ENCODE results near the gene CCR5.

Gene CCR5

DNA sequence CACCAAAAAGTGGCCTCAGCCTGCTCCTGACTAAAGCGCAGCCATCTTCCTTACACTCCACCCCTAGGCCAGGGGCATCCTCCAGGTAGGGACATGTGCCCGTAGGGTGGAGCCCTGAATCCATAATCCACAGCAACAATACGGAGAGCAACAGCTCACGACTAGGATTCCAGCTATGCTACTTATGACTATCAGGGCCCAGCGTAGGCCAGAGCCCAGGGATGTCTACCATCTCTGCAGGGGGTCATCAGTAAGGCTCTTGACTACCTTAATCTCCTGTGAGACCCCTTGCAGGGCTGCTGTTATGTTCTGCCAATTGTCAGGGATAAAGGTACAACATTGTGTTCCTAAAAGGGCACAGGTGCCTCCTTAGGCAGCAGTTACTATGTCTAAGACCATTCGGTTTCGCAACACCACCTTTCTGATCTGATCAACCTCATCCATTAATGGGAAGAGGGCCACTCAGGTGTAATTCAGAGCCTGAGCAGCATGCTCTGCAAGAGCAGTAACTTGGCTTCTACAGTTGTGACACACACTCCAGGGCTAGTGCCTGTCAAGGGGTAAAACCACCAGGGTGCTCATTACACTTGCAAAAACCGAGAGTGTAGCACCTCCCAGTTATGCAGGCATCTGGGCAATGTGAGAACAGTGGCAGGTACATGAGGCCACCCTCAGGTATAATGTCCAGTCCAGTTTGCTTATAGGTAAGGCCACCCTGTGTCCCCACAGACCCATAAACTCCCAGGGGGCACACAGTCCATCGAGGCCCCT, 47.3 kb downstream of the CCR5 start:
- no peaks in the 10 kb centered on the region for H3K36me3 ChIP-seq (ENCODE audit: insufficient read depth, low read length)
- no peak overlapping the region for H2AFZ ChIP-seq (ENCODE audit: low read length)
- TF ChIP-seq EZH2phosphoT487 (IDR thresholded peaks at IDR 0.05; ENCODE audit: borderline replicate concordance): no peak
- no peak for TF ChIP-seq CTCF (conservative IDR thresholded peaks at IDR 0.05; ENCODE audit: low read length)
- no peak overlapping the region for H3K9ac ChIP-seq (ENCODE audit: low read depth, low read length, poor library complexity, severe bottlenecking)
- no peaks in the 10 kb centered on the region for H4K20me1 ChIP-seq (ENCODE audit: insufficient read depth, low read length, poor library complexity, severe bottlenecking)
- H3K4me2 ChIP-seq (ENCODE audit: low read depth, low read length, poor library complexity, severe bottlenecking): no peak overlapping the region
- H3K9me2 ChIP-seq (replicated peaks; ENCODE audit: low read depth, low read length): no peaks in the 10 kb centered on the region
- no peaks in the 10 kb centered on the region for H3F3A ChIP-seq (ENCODE audit: low read depth)
- peaks cover 10% of the 10 kb centered on the region for H3K4me1 ChIP-seq (ENCODE audit: insufficient read depth, low read length, poor library complexity, severe bottlenecking)
- H3K27me3 ChIP-seq (ENCODE audit: insufficient read depth, low read length, poor library complexity, severe bottlenecking): no peaks in the 10 kb centered on the region
- H3K4me3 ChIP-seq (ENCODE audit: low read length, poor library complexity, severe bottlenecking): no peak overlapping the region
- H3K79me2 ChIP-seq (ENCODE audit: insufficient read depth, low read length): no peaks in the 10 kb centered on the region
- no peaks in the 10 kb centered on the region for H3K9me3 ChIP-seq (ENCODE audit: insufficient read depth, low read depth, low read length)

- H3K27me3 ChIP-seq (ENCODE audit: insufficient read depth, low read length, poor library complexity, severe bottlenecking): no peaks in the 10 kb centered on the region
- H3K36me3 ChIP-seq (ENCODE audit: insufficient read depth, low read length): no peaks in the 10 kb centered on the region
- H3K9ac ChIP-seq (ENCODE audit: low read depth, low read length, poor library complexity, severe bottlenecking): no peak overlapping the region
- no peak overlapping the region for H3K4me2 ChIP-seq (ENCODE audit: low read depth, low read length, poor library complexity, severe bottlenecking)
- no peak for TF ChIP-seq CTCF (conservative IDR thresholded peaks at IDR 0.05; ENCODE audit: low read length)
- no peak for TF ChIP-seq EZH2phosphoT487 (IDR thresholded peaks at IDR 0.05; ENCODE audit: borderline replicate concordance)
- H3K9me2 ChIP-seq (replicated peaks; ENCODE audit: low read depth, low read length): no peaks in the 10 kb centered on the region
- H4K20me1 ChIP-seq (ENCODE audit: insufficient read depth, low read length, poor library complexity, severe bottlenecking): no peaks in the 10 kb centered on the region
- H3K4me3 ChIP-seq (ENCODE audit: low read length, poor library complexity, severe bottlenecking): no peak overlapping the region
- H3F3A ChIP-seq (ENCODE audit: low read depth): no peaks in the 10 kb centered on the region
- no peaks in the 10 kb centered on the region for H3K9me3 ChIP-seq (ENCODE audit: insufficient read depth, low read depth, low read length)
- no peaks in the 10 kb centered on the region for H3K79me2 ChIP-seq (ENCODE audit: insufficient read depth, low read length)
- peaks cover 13% of the 10 kb centered on the region for H3K4me1 ChIP-seq (ENCODE audit: insufficient read depth, low read length, poor library complexity, severe bottlenecking)
- no peak overlapping the region for H2AFZ ChIP-seq (ENCODE audit: low read length)
These were observed 49.1 kb downstream of the CCR5 start for GRCh38 chr3:46419816-46420215.

DNA sequence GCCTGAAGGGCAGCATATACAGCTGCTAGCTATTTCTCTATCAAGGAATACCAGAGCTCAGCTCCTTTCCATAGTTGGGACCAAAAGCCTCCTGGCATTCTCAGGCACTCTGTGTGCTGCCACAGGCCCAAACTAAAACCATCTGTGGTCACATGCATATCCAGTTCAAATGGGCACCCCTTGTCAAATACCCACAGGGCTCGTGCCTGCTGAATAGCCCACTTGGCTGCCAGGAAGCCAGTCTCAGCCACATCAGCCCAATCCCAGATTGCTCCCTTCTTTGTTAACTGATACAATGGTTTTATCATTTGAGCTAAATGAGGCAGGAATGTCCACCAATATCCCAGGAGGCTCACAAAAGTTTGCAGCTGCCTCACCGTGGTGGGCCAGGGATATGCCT, 50.2 kb downstream of the CCR5 start:
- no peak overlapping the region for H3K9ac ChIP-seq (ENCODE audit: low read depth, low read length, poor library complexity, severe bottlenecking)
- H2AFZ ChIP-seq (ENCODE audit: low read length): no peak overlapping the region
- no peaks in the 10 kb centered on the region for H3K9me2 ChIP-seq (replicated peaks; ENCODE audit: low read depth, low read length)
- H3K4me1 ChIP-seq (ENCODE audit: insufficient read depth, low read length, poor library complexity, severe bottlenecking): peaks cover 17% of the 10 kb centered on the region
- H3K27me3 ChIP-seq (ENCODE audit: insufficient read depth, low read length, poor library complexity, severe bottlenecking): no peaks in the 10 kb centered on the region
- no peaks in the 10 kb centered on the region for H4K20me1 ChIP-seq (ENCODE audit: insufficient read depth, low read length, poor library complexity, severe bottlenecking)
- H3K79me2 ChIP-seq (ENCODE audit: insufficient read depth, low read length): no peaks in the 10 kb centered on the region
- no peak overlapping the region for H3K4me3 ChIP-seq (ENCODE audit: low read length, poor library complexity, severe bottlenecking)
- no peaks in the 10 kb centered on the region for H3F3A ChIP-seq (ENCODE audit: low read depth)
- TF ChIP-seq CTCF (conservative IDR thresholded peaks at IDR 0.05; ENCODE audit: low read length) (no peak), EZH2phosphoT487 (IDR thresholded peaks at IDR 0.05; ENCODE audit: borderline replicate concordance) (no peak)
- no peak overlapping the region for H3K4me2 ChIP-seq (ENCODE audit: low read depth, low read length, poor library complexity, severe bottlenecking)
- no peaks in the 10 kb centered on the region for H3K9me3 ChIP-seq (ENCODE audit: insufficient read depth, low read depth, low read length)
- H3K36me3 ChIP-seq (ENCODE audit: insufficient read depth, low read length): no peaks in the 10 kb centered on the region
